KMS-11 (cell line): ENCODE results near the gene WIPF3.

Experiments
- H2AFZ ChIP-seq: fragments of 200-600 bp; sonication (generic); 2 replicates; pipeline ENCODE4 v1.6.1; 2016; ENCODE audit warnings: antibody characterized with exemption, mixed run types, low read depth
- H3K27ac ChIP-seq: fragments of 200-600 bp; sonication (generic); 2 replicates; pipeline ENCODE4 v1.6.1; 2016; ENCODE audit warnings: mild to moderate bottlenecking, mixed run types
- H3K27me3 ChIP-seq: fragments of 200-600 bp; sonication (generic); 2 replicates; pipeline ENCODE4 v1.6.1; 2017; ENCODE audit warnings: mild to moderate bottlenecking, low read depth, mixed run types, moderate library complexity; ENCODE audit not compliant: insufficient read depth
- H3K36me3 ChIP-seq: fragments of 200-600 bp; sonication (generic); 2 replicates; pipeline ENCODE4 v1.6.1; 2017; ENCODE audit warnings: mild to moderate bottlenecking, mixed run types; ENCODE audit not compliant: insufficient read depth
- H3K4me1 ChIP-seq: fragments of 200-600 bp; sonication (generic); 2 replicates; pipeline ENCODE4 v1.6.1; 2016; ENCODE audit warnings: mild to moderate bottlenecking, low read depth, mixed run types; ENCODE audit not compliant: poor library complexity, severe bottlenecking
- H3K4me2 ChIP-seq: fragments of 200-600 bp; sonication (generic); 2 replicates; pipeline ENCODE4 v1.7.0; 2016; ENCODE audit warnings: mild to moderate bottlenecking, mixed run types
- H3K4me3 ChIP-seq: fragments of 200-600 bp; sonication (generic); IDR thresholded peaks from 2 replicates; pipeline ENCODE4 v1.6.1; 2017; ENCODE audit warnings: low read depth, low read length, mixed read lengths; ENCODE audit not compliant: insufficient read depth
- H3K79me2 ChIP-seq: fragments of 200-600 bp; sonication (generic); 2 replicates; pipeline ENCODE4 v1.6.1; 2016; ENCODE audit warnings: low read depth, mixed run types; ENCODE audit not compliant: insufficient read depth
- H3K9ac ChIP-seq: fragments of 200-600 bp; sonication (generic); 2 replicates; pipeline ENCODE4 v1.6.1; 2016; ENCODE audit warnings: mild to moderate bottlenecking, mixed run types
- H4K20me1 ChIP-seq: fragments of 200-600 bp; sonication (generic); 2 replicates; pipeline ENCODE4 v1.6.1; 2016; ENCODE audit warnings: mild to moderate bottlenecking, mixed run types; ENCODE audit not compliant: insufficient read depth
- CTCF ChIP-seq: fragments of 200-600 bp; sonication (generic); conservative IDR thresholded peaks from 2 replicates; pipeline ENCODE4 v1.6.1; 2017; ENCODE audit warnings: low read depth, mild to moderate bottlenecking, antibody characterized with exemption, low read length, moderate library complexity, mixed read lengths

The WIPF3 gene

GRCh38 chr7:29770371-29770770 is 35.9 kb upstream of the WIPF3 start:
- Histone ChIP-seq H3K4me3 (no peak overlapping the region), H3K79me2 (no peaks in the 10 kb centered on the region), H3K4me1 (peaks cover 36% of the 10 kb centered on the region), H3K9ac (no peak overlapping the region), H4K20me1 (no peaks in the 10 kb centered on the region), H3K36me3 (no peaks in the 10 kb centered on the region), H3K27ac (peak overlapping the region; percentile 68), H2AFZ (peak overlapping the region; percentile 18; the same call in 1 of the 2 replicates), H3K27me3 (no peaks in the 10 kb centered on the region), H3K4me2 (peak overlapping the region; percentile 52; the same call in 1 of the 2 replicates)
- TF ChIP-seq CTCF, result no peak

DNA sequence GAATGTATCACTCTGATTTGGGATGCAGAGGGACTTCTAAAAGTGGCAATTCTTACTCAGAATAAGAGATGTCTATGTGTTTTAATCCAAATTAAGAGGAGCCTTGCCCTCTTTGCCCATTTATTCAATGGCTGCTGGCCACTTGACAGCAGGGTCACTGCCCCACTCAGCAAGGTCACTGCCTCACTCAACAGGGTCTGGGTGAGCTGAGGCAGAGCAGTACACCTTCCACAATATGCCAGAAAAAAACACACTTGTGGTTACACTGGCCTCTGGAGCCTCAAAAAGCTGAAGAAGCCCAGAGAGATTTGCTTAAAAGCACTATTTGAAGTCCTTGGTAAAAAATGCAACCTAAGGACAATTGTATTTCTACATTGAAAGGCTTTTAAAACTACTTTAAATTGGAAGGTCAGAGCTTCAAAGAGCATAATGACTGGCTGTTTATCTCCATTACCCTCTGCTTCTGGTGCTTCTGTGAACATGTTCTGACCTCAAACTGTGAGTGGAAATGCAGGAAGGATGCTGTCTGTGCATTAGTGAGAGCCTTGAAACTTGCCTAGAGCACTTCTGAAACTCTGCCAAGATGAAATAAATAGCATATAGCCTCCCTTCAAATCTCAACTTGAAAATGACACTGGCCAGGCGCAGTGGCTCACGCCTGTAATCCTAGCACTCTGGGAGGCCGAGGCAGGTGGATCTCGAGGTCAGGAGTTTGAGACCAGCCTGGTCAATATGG is 35.1 kb upstream of the WIPF3 start:
- Histone ChIP-seq H4K20me1 (no peaks in the 10 kb centered on the region), H3K79me2 (no peaks in the 10 kb centered on the region), H3K36me3 (no peaks in the 10 kb centered on the region), H3K27me3 (no peaks in the 10 kb centered on the region), H3K4me1 (peaks cover 36% of the 10 kb centered on the region), H3K27ac (peak overlapping the region; percentile 68), H3K9ac (peak overlapping the region; percentile 10; the same call in 1 of the 2 replicates), H3K4me3 (no peak overlapping the region), H3K4me2 (peak overlapping the region; percentile 52), H2AFZ (peak overlapping the region; percentile 18)
- TF ChIP-seq CTCF, result no peak

DNA sequence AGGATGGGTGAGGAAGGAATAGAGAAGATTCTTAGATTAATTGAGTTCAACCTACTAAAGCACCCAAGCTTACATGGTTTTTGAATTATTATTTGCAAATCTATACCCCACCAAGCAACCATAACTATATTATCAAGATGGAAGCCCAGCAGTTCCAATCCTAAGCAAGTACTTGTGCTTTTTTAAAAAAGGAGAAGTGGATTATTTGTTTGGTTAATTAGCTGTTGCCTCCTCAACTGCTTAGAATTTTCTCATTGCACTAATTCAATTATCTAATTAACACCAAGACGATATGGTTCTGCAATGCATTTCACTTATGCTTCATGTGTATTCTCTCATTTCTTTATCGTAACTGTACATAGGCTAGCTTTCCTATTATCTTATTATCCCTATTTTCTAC is 27.3 kb upstream of the WIPF3 start:
- no peak overlapping the region for H3K9ac ChIP-seq
- H3K4me2 ChIP-seq, result no peak overlapping the region
- no peaks in the 10 kb centered on the region for H3K79me2 ChIP-seq
- no peaks in the 10 kb centered on the region for H3K27me3 ChIP-seq
- no peak for TF ChIP-seq CTCF
- no peaks in the 10 kb centered on the region for H4K20me1 ChIP-seq
- 0 out of 2 replicates have a peak, but pooled peaks cover 3% of the 10 kb centered on the region for H3K36me3 ChIP-seq
- H3K27ac ChIP-seq, result no peak overlapping the region
- no peak overlapping the region for H2AFZ ChIP-seq
- H3K4me1 ChIP-seq, result no peaks in the 10 kb centered on the region
- no peak overlapping the region for H3K4me3 ChIP-seq

DNA sequence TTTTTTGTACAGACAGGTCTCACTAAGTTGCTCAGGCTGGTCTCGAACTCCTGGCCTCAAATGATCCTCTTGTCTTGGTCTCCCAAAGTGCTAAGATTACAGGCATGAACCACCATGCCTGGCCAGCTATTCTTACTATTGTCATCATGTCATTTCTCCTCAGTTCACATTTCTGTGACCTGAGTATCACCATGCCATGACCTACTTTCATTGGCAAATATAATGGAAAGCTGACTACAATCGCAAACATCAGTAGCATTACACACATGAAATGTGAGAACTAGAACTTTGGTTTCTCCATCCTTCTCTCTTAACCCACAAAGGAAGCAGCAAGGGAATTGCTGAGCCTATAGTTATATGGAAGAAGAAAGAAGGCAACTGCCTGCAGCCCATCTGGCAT is 26.0 kb upstream of the WIPF3 start:
- Histone ChIP-seq H3K4me1 (no peaks in the 10 kb centered on the region), H3K36me3 (0 out of 2 replicates have a peak, but pooled peaks cover 3% of the 10 kb centered on the region), H3K27ac (no peak overlapping the region), H3K9ac (no peak overlapping the region), H3K4me2 (no peak overlapping the region), H4K20me1 (no peaks in the 10 kb centered on the region), H3K4me3 (no peak overlapping the region), H2AFZ (no peak overlapping the region), H3K79me2 (no peaks in the 10 kb centered on the region), H3K27me3 (no peaks in the 10 kb centered on the region)
- no peak for TF ChIP-seq CTCF
